K562 (cell line): ENCODE measurements around the gene AK2. TPM values are rescaled to one million over a fixed set of nuclear protein-coding genes. Genes with fewer than 3 reads are reported as not detected.

ENCODE experiments used
- COPS2 ChIP-seq: fragments of 450-650 bp; conservative IDR thresholded peaks from 2 replicates; pipeline ENCODE4 v1.6.1; 2016; ENCODE audit warnings: mild to moderate bottlenecking, moderate library complexity
- GATA2 ChIP-seq: sonication (generic); formaldehyde crosslinking; IDR thresholded peaks from 2 replicates; pipeline ENCODE4 v1.4.0; 2020; ENCODE audit warnings: mild to moderate bottlenecking, missing genetic modification reagents
- KDM4B ChIP-seq, 2 experiments: fragments of 450-650 bp in 1 of 2; sonication (generic) in 1 of 2; IDR thresholded peaks; 2 replicates each; pipeline ENCODE4 v1.6.1; 2016 to 2017; ENCODE audit warnings: borderline replicate concordance in 2 of 2, antibody characterized with exemption in 1 of 2, low read depth in 1 of 2, mild to moderate bottlenecking in 1 of 2
- KLF1 ChIP-seq: fragments of 450-650 bp; IDR thresholded peaks from 2 replicates; pipeline ENCODE4 v1.6.1; 2016; ENCODE audit warnings: missing genetic modification characterization, missing compliant biosample characterization
- NFXL1 ChIP-seq: fragments of 450-650 bp; formaldehyde crosslinking; IDR thresholded peaks from 2 replicates; pipeline ENCODE4 v1.4.0; 2021; ENCODE audit warnings: mild to moderate bottlenecking
- NR2C2 ChIP-seq, 2 experiments: fragments of 200-800 bp in 1 of 2; sonication (Bioruptor generic) in 1 of 2; sonication (generic) in 1 of 2; formaldehyde crosslinking in 1 of 2; IDR thresholded peaks; 2 replicates each; pipeline versions ENCODE4 v1.6.1 to v1.8.0; 2016 to 2022; ENCODE audit warnings: mild to moderate bottlenecking in 1 of 2, missing compliant biosample characterization in 1 of 2, missing genetic modification characterization in 1 of 2, missing genetic modification reagents in 1 of 2
- PPARD ChIP-seq: fragments of 250-450 bp; sonication (Bioruptor Pico); IDR thresholded peaks from 2 replicates; pipeline ENCODE4 v1.8.0; 2022; ENCODE audit warnings: inconsistent platforms, mild to moderate bottlenecking, moderate library complexity
- PRMT5 ChIP-seq: sonication (generic); formaldehyde crosslinking; IDR thresholded peaks from 2 replicates; pipeline ENCODE4 v1.5.0; 2020; ENCODE audit warnings: missing genetic modification reagents
- RFX1 ChIP-seq: fragments of 450-650 bp; IDR thresholded peaks from 2 replicates; pipeline ENCODE4 v1.6.1; 2016; ENCODE audit warnings: mild to moderate bottlenecking, moderate library complexity
- SMARCA4 ChIP-seq: fragments of 450-650 bp; IDR thresholded peaks from 2 replicates; pipeline ENCODE4 v1.6.1; 2016
- TCF7 ChIP-seq: sonication (generic); IDR thresholded peaks from 2 replicates; pipeline ENCODE4 v1.6.1; 2016; ENCODE audit warnings: antibody characterized with exemption, borderline replicate concordance
- ZNF589 ChIP-seq: fragments of 200-800 bp; sonication (Bioruptor generic); IDR thresholded peaks from 2 replicates; pipeline ENCODE4 v1.6.1; 2016; ENCODE audit warnings: low read depth, missing genetic modification characterization, missing compliant biosample characterization
- ZNF717 ChIP-seq: fragments of 250-450 bp; sonication (Bioruptor Pico); IDR thresholded peaks from 2 replicates; pipeline ENCODE4 v1.5.0; 2021
- polyA plus RNA-seq, 8 experiments: library from polyadenylated mRNA; depleted of rRNA in 4 of 8; stranded (reverse) in 5 of 8; unstranded in 3 of 8; fragments of >200 nt; fragmentation: Nextera tagmentation in 2 of 8; fragmentation: Illumina TruSeq in 1 of 8; extraction: Ambion mirVana in 2 of 8; extraction: Trizol in 1 of 8; gene quantifications; 2 replicates each; pipeline versions ENCODE4 v1.2.1 to v1.2.3, GENCODE V29; 2011 to 2014; ENCODE audit warnings: inconsistent platforms in 1 of 8, missing spikeins in 1 of 8
- total RNA-seq, 7 experiments: library from RNA; depleted of rRNA in 6 of 7; stranded (reverse); fragments of >200 nt in 6 of 7; fragmentation: Illumina TruSeq in 2 of 7; extraction: Trizol in 2 of 7; gene quantifications; 2 replicates each; pipeline versions ENCODE4 v1.2.1 to v1.2.3, GENCODE V29; 2011 to 2021; ENCODE audit warnings: low replicate concordance in 1 of 7
- TF ChIP-seq, protein P1 (sequence below): fragments of 450-650 bp; conservative IDR thresholded peaks from 2 replicates; pipeline ENCODE4 v1.6.1; 2016; ENCODE audit warnings: missing genetic modification characterization, low read depth, mild to moderate bottlenecking, control low read depth, missing compliant biosample characterization
- TF ChIP-seq, protein P2 (sequence below): fragments of 450-650 bp; formaldehyde crosslinking; IDR thresholded peaks from 2 replicates; pipeline ENCODE4 v1.4.0; 2022; ENCODE audit warnings: missing genetic modification characterization
- TF ChIP-seq, protein P3 (sequence below): fragments of 450-650 bp; IDR thresholded peaks from 2 replicates; pipeline ENCODE4 v1.6.1; 2016; ENCODE audit warnings: low read depth

Gene AK2
- total and polyA plus RNA-seq, 9 of the 15 experiments (the other 6 are each of a cell fraction or from before 2014, with no cell fraction given), result 105 to 1,050 (median 509) TPM

DNA sequence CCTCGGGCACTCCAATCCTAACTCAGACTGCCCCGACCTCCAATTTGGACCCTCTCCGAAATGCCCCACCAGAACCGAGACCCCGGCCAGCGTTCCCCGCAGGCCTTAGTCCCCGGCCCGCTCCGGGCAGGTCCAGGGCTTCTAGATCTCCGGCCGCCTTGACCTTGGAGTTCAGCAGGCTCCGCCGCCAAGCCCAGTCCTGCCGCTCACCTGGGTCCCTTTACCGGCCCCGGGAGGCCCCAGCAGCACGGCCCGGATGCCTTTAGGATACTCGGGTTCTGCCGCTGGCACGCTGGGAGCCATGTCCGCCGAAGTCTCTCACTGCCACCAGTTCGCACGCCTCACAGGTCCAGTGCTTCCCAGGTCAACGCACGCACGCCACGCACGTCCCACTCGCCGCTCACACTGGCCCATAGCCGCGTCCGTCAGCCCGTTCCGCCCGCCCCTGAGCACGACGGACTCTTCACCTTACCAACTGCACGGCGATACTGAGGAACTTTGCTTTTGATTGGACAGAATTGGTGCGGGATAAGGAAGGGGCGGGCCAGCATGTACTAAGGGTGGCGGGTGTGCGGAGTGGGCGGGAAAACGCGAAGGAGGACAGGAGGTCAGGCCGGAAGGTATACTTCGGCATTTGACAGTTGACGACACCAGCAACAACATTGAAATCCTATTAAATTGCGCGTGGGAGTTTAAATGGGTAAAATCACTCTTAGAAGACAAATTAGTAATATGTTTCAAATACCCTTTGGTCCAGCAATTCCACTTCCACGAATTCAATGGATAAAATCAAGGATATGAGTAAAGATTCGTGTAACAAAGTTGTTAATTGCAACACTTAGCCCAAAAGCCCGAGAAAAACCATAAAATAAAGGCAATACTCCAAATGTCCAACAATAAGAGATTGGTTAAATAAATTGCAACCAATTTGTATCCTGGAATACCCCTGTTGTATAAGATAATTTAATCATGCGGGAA, at the start of gene AK2 (continued):
- peak; percentile 97 for TF ChIP-seq NR2C2 (CRISPR knock-in tag; IDR thresholded peaks at IDR 0.05)
- TF ChIP-seq NR2C2 (tag; IDR thresholded peaks at IDR 0.05), result peak; percentile 99
- peak; percentile 77 for TF ChIP-seq KLF1 (tag)
- no peak for TF ChIP-seq COPS2
- no peak for TF ChIP-seq PPARD
- TF ChIP-seq, protein P1, sequence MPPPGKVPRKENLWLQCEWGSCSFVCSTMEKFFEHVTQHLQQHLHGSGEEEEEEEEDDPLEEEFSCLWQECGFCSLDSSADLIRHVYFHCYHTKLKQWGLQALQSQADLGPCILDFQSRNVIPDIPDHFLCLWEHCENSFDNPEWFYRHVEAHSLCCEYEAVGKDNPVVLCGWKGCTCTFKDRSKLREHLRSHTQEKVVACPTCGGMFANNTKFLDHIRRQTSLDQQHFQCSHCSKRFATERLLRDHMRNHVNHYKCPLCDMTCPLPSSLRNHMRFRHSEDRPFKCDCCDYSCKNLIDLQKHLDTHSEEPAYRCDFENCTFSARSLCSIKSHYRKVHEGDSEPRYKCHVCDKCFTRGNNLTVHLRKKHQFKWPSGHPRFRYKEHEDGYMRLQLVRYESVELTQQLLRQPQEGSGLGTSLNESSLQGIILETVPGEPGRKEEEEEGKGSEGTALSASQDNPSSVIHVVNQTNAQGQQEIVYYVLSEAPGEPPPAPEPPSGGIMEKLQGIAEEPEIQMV (tag), result no peak
- TF ChIP-seq SMARCA4, result peak; percentile 49; the same call in 1 of the 2 replicates
- no peak; a peak in 1 of 4 replicates for TF ChIP-seq KDM4B (IDR thresholded peaks at IDR 0.05; ENCODE audit: borderline replicate concordance in 2 of 2, low read depth in 1 of 2)
- peak; percentile 64; the same call in 1 of the 2 replicates for TF ChIP-seq RFX1
- no peak for TF ChIP-seq ZNF717 (CRISPR knock-in tag)
- no peak for TF ChIP-seq GATA2
- TF ChIP-seq, protein P2, sequence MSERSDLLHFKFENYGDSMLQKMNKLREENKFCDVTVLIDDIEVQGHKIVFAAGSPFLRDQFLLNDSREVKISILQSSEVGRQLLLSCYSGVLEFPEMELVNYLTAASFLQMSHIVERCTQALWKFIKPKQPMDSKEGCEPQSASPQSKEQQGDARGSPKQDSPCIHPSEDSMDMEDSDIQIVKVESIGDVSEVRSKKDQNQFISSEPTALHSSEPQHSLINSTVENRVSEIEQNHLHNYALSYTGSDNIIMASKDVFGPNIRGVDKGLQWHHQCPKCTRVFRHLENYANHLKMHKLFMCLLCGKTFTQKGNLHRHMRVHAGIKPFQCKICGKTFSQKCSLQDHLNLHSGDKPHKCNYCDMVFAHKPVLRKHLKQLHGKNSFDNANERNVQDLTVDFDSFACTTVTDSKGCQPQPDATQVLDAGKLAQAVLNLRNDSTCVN, result no peak
- no peak for TF ChIP-seq TCF7
- TF ChIP-seq, protein P3, sequence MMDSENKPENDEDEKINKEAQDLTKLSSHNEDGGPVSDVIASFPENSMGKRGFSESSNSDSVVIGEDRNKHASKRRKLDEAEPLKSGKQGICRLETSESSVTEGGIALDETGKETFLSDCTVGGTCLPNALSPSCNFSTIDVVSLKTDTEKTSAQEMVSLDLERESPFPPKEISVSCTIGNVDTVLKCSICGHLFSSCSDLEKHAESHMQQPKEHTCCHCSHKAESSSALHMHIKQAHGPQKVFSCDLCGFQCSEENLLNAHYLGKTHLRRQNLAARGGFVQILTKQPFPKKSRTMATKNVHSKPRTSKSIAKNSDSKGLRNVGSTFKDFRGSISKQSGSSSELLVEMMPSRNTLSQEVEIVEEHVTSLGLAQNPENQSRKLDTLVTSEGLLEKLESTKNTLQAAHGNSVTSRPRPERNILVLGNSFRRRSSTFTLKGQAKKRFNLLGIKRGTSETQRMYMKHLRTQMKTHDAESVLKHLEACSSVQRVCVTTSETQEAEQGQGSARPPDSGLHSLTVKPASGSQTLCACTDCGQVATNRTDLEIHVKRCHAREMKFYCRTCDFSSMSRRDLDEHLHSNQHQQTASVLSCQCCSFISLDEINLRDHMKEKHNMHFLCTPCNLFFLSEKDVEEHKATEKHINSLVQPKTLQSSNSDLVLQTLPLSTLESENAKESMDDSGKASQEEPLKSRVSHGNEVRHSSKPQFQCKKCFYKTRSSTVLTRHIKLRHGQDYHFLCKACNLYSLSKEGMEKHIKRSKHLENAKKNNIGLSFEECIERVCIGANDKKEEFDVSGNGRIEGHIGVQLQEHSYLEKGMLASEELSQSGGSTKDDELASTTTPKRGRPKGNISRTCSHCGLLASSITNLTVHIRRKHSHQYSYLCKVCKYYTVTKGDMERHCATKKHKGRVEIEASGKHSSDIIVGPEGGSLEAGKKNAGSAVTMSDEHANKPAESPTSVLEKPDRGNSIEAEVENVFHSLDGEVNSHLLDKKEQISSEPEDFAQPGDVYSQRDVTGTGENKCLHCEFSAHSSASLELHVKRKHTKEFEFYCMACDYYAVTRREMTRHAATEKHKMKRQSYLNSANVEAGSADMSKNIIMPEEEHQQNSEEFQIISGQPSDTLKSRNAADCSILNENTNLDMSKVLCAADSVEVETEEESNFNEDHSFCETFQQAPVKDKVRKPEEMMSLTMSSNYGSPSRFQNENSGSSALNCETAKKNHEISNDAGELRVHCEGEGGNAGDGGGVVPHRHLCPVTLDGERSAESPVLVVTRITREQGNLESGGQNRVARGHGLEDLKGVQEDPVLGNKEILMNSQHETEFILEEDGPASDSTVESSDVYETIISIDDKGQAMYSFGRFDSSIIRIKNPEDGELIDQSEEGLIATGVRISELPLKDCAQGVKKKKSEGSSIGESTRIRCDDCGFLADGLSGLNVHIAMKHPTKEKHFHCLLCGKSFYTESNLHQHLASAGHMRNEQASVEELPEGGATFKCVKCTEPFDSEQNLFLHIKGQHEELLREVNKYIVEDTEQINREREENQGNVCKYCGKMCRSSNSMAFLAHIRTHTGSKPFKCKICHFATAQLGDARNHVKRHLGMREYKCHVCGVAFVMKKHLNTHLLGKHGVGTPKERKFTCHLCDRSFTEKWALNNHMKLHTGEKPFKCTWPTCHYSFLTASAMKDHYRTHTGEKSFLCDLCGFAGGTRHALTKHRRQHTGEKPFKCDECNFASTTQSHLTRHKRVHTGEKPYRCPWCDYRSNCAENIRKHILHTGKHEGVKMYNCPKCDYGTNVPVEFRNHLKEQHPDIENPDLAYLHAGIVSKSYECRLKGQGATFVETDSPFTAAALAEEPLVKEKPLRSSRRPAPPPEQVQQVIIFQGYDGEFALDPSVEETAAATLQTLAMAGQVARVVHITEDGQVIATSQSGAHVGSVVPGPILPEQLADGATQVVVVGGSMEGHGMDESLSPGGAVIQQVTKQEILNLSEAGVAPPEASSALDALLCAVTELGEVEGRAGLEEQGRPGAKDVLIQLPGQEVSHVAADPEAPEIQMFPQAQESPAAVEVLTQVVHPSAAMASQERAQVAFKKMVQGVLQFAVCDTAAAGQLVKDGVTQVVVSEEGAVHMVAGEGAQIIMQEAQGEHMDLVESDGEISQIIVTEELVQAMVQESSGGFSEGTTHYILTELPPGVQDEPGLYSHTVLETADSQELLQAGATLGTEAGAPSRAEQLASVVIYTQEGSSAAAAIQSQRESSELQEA, result peak; percentile 79
- TF ChIP-seq PRMT5 (CRISPR knock-in tag), result no peak
- TF ChIP-seq ZNF589, result peak; percentile 87
- TF ChIP-seq NFXL1, result no peak
